Measurements from ENCODE around the gene FRK.
"Not testable (repeated sequence)": the region's sequence is repeated elsewhere in the genome, so short reads cannot be mapped to it uniquely, and the experiment has no call there.

Gene FRK

GRCh38 chr6:115888687-115889470 lies 171.8 kb downstream of the FRK start:
- DNase-seq (ENCODE audit: low read depth, low spot score), result not testable (repeated sequence)

- no peak for DNase-seq (ENCODE audit: low read depth, low spot score)
These were observed 172.8 kb downstream of the FRK start for GRCh38 chr6:115887891-115888290.

GRCh38 chr6:115885636-115886366 lies 174.9 kb downstream of the FRK start:
- DNase-seq (ENCODE audit: low read depth, low spot score), result no peak

- no peak for DNase-seq (ENCODE audit: low read depth, low spot score)
These were observed 177.9 kb downstream of the FRK start for GRCh38 chr6:115882771-115883170.

GRCh38 chr6:115882174-115882573 lies 178.5 kb downstream of the FRK start:
- no peak for DNase-seq (ENCODE audit: low read depth, low spot score)
